Keratinocyte (primary cell): ENCODE measurements around the gene PARD3. TPM values are rescaled to one million over a fixed set of nuclear protein-coding genes. Genes with fewer than 3 reads are reported as not detected.

Experiments
- DNase-seq: peaks from one replicate; pipeline ENCODE4 v3.0.0-alpha.2; 2011; ENCODE audit warnings: low read depth, missing footprints, low spot score
- FAIRE-seq: peaks from 2 replicates; lab custom pipeline; 2011; peaks lifted over from hg19 to GRCh38; lab: Jason Lieb, UNC
- H2AFZ ChIP-seq: 2 replicates; pipeline ENCODE4 v1.6.0; 2012; ENCODE audit warnings: low read length, control low read depth, inconsistent platforms; ENCODE audit not compliant: control insufficient read depth
- H3K27ac ChIP-seq: 2 replicates; pipeline ENCODE4 v1.5.1; 2011; ENCODE audit warnings: low read length; ENCODE audit not compliant: control insufficient read depth, insufficient read depth
- H3K27me3 ChIP-seq: 3 replicates; pipeline ENCODE4 v1.6.0; 2011; ENCODE audit warnings: low read length; ENCODE audit not compliant: control insufficient read depth, insufficient read depth; ENCODE audit errors: extremely low read depth
- H3K36me3 ChIP-seq, 2 experiments: 2 replicates in 1 of 2; 3 replicates in 1 of 2; pipeline ENCODE4 v1.5.1; 2011; ENCODE audit warnings: low read length in 2 of 2, mild to moderate bottlenecking in 1 of 2; ENCODE audit not compliant: control insufficient read depth in 2 of 2, insufficient read depth in 2 of 2; ENCODE audit errors: extremely low read depth in 1 of 2
- H3K4me1 ChIP-seq: 3 replicates; pipeline ENCODE4 v1.5.1; 2011; ENCODE audit warnings: low read length; ENCODE audit not compliant: control insufficient read depth, insufficient read depth; ENCODE audit errors: extremely low read depth
- H3K4me2 ChIP-seq: 3 replicates; pipeline ENCODE4 v1.6.0; 2011; ENCODE audit warnings: low read depth, low read length; ENCODE audit not compliant: control insufficient read depth, insufficient read depth; ENCODE audit errors: extremely low read depth
- H3K4me3 ChIP-seq, 3 experiments: fragments of 200-600 bp in 1 of 3; sonication (generic) in 1 of 3; 2 replicates in 2 of 3; 3 replicates in 1 of 3; pipeline ENCODE4 v1.5.1; 2011 to 2016; ENCODE audit warnings: low read length in 3 of 3, mild to moderate bottlenecking in 3 of 3, control low read depth in 2 of 3, inconsistent platforms in 1 of 3, low read depth in 1 of 3, mixed read lengths in 1 of 3, mixed run types in 1 of 3, moderate library complexity in 1 of 3; ENCODE audit not compliant: control insufficient read depth in 2 of 3, insufficient read depth in 2 of 3; ENCODE audit errors: extremely low read depth in 1 of 3
- H3K79me2 ChIP-seq: 2 replicates; pipeline ENCODE4 v1.6.0; 2012; ENCODE audit warnings: low read length; ENCODE audit not compliant: control insufficient read depth, insufficient read depth
- H3K9ac ChIP-seq: 3 replicates; pipeline ENCODE4 v1.6.0; 2011; ENCODE audit warnings: low read length; ENCODE audit not compliant: control insufficient read depth, insufficient read depth; ENCODE audit errors: extremely low read depth
- H3K9me1 ChIP-seq: 3 replicates; pipeline ENCODE4 v1.6.0; 2011; ENCODE audit warnings: low read length; ENCODE audit not compliant: control insufficient read depth, insufficient read depth; ENCODE audit errors: extremely low read depth
- H3K9me3 ChIP-seq: 2 replicates; pipeline ENCODE4 v1.5.1; 2012; ENCODE audit warnings: low read depth, low read length; ENCODE audit not compliant: control insufficient read depth
- H4K20me1 ChIP-seq: 3 replicates; pipeline ENCODE4 v1.6.0; 2011; ENCODE audit warnings: low read length; ENCODE audit not compliant: control insufficient read depth, insufficient read depth; ENCODE audit errors: extremely low read depth
- CTCF ChIP-seq, 3 experiments: IDR thresholded peaks in 1 of 3; conservative IDR thresholded peaks in 1 of 3; optimal IDR thresholded peaks in 1 of 3; 2 replicates in 2 of 3; 3 replicates in 1 of 3; pipeline versions ENCODE3 to v1.5.1; 2011; ENCODE audit warnings: low read length in 3 of 3, mild to moderate bottlenecking in 3 of 3, moderate library complexity in 2 of 3, control low read depth in 1 of 3, inconsistent platforms in 1 of 3; ENCODE audit not compliant: insufficient read depth in 2 of 3; ENCODE audit errors: extremely low read depth in 1 of 3
- EZH2 ChIP-seq: IDR thresholded peaks from one replicate; pipeline ENCODE4 v1.6.1; 2012; ENCODE audit warnings: inconsistent platforms, mild to moderate bottlenecking, low read length, moderate library complexity
- dilution Hi-C: fragments of 300-500 bp; cut with MboI; formaldehyde crosslinking; loops from one replicate; pipeline ENCODE4 v1.7.0; 2020; ENCODE audit warnings: low sequenced_read_pairs; ENCODE audit not compliant: extremely low pct_ligation_motif_present
- polyA plus RNA-seq, 5 experiments: library from polyadenylated mRNA; depleted of rRNA in 3 of 5; stranded (reverse) in 3 of 5; stranded (forward) in 1 of 5; unstranded in 1 of 5; fragments of >200 nt; gene quantifications; 1 replicate in 1 of 5; 2 replicates in 3 of 5; 3 replicates in 1 of 5; pipeline versions ENCODE4 v1.2.1 to v1.2.3, GENCODE V29; 2011 to 2012; ENCODE audit warnings: missing spikeins in 2 of 5, low read depth in 1 of 5, low replicate concordance in 1 of 5

Gene PARD3
- polyA plus RNA-seq, 1 donor (not counting 4 experiments of a cell fraction or from before 2014, with no cell fraction given), result 46.4 TPM

- H3K9me3 ChIP-seq, result no peaks in the 10 kb centered on the region
- no peak overlapping the region for H3K4me2 ChIP-seq
- H3K27ac ChIP-seq, result no peak overlapping the region
- no peaks in the 10 kb centered on the region for H3K79me2 ChIP-seq
- DNase-seq (no peak), FAIRE-seq (no peak)
- no peaks in the 10 kb centered on the region for H3K36me3 ChIP-seq
- H3K9me1 ChIP-seq, result no peaks in the 10 kb centered on the region
- no peak overlapping the region for H2AFZ ChIP-seq
- H3K9ac ChIP-seq, result no peak overlapping the region
- TF ChIP-seq EZH2, result no peak
- no peak for TF ChIP-seq CTCF (optimal IDR thresholded peaks at IDR 0.05 in 1 of 3, IDR thresholded peaks at IDR 0.05 in 1 of 3, conservative IDR thresholded peaks at IDR 0.05 in 1 of 3; ENCODE audit: extremely low read depth in 1 of 3, insufficient read depth in 2 of 3, low read length in 3 of 3)
- H4K20me1 ChIP-seq, result no peaks in the 10 kb centered on the region
- dilution Hi-C loops, result no loop called here
- no peak overlapping the region for H3K4me3 ChIP-seq
- H3K27me3 ChIP-seq, result no peaks in the 10 kb centered on the region
- H3K4me1 ChIP-seq, result peaks cover 16% of the 10 kb centered on the region
Measured at GRCh38 chr10:34166354-34166753, 648.7 kb downstream of the PARD3 start.

GRCh38 chr10:34164029-34164428 is 651.1 kb downstream of the PARD3 start:
- FAIRE-seq, result no peak
- H3K4me2 ChIP-seq, result no peak overlapping the region
- no peaks in the 10 kb centered on the region for H3K9me1 ChIP-seq
- TF ChIP-seq CTCF (optimal IDR thresholded peaks at IDR 0.05 in 1 of 3, IDR thresholded peaks at IDR 0.05 in 1 of 3, conservative IDR thresholded peaks at IDR 0.05 in 1 of 3; ENCODE audit: extremely low read depth in 1 of 3, insufficient read depth in 2 of 3, low read length in 3 of 3) (no peak), EZH2 (no peak)
- H3K9ac ChIP-seq, result no peak overlapping the region
- dilution Hi-C loops, result no loop called here
- no peaks in the 10 kb centered on the region for H3K27me3 ChIP-seq
- H3K27ac ChIP-seq, result no peak overlapping the region
- no peaks in the 10 kb centered on the region for H3K36me3 ChIP-seq
- no peak for DNase-seq
- H3K9me3 ChIP-seq, result no peaks in the 10 kb centered on the region
- H4K20me1 ChIP-seq, result no peaks in the 10 kb centered on the region
- peaks cover 16% of the 10 kb centered on the region for H3K4me1 ChIP-seq
- H3K79me2 ChIP-seq, result no peaks in the 10 kb centered on the region
- no peak overlapping the region for H3K4me3 ChIP-seq
- H2AFZ ChIP-seq, result no peak overlapping the region
